ENCODE measurements around the gene CSTPP1.

The CSTPP1 gene

GRCh38 chr11:47164321-47164720 is 227.8 kb downstream of the CSTPP1 start:
- no peak for FAIRE-seq

GRCh38 chr11:47165253-47165840 is 228.8 kb downstream of the CSTPP1 start:
- no peak for FAIRE-seq

- FAIRE-seq, result no peak
Observed at GRCh38 chr11:47166368-47166767, 229.8 kb downstream of the CSTPP1 start.

GRCh38 chr11:47171061-47171838 is 234.7 kb downstream of the CSTPP1 start:
- no peak for FAIRE-seq

- FAIRE-seq, result no peak
Observed at GRCh38 chr11:47171856-47172255, 235.3 kb downstream of the CSTPP1 start.

GRCh38 chr11:47172740-47173336 is 236.3 kb downstream of the CSTPP1 start:
- FAIRE-seq, result no peak

GRCh38 chr11:47175746-47176327 is 239.3 kb downstream of the CSTPP1 start:
- no peak for FAIRE-seq

GRCh38 chr11:47176328-47177228 is 240.0 kb downstream of the CSTPP1 start, which contains the start of gene ARFGAP2:
Gene ARFGAP2 (minus strand): TSS chr11:47176879. CDS start chr11:47176853, 26 bp downstream.
- FAIRE-seq, result no peak

GRCh38 chr11:47177229-47177845 is 240.8 kb downstream of the CSTPP1 start:
- no peak for FAIRE-seq

GRCh38 chr11:47177846-47178245 is 241.3 kb downstream of the CSTPP1 start:
- FAIRE-seq, result no peak

GRCh38 chr11:47178316-47178715 is 241.8 kb downstream of the CSTPP1 start:
- FAIRE-seq, result no peak

- no peak for FAIRE-seq
Observed at GRCh38 chr11:47178737-47179654, 242.4 kb downstream of the CSTPP1 start.

GRCh38 chr11:47179655-47179991 is 243.1 kb downstream of the CSTPP1 start:
- no peak for FAIRE-seq

- FAIRE-seq, result no peak
Observed at GRCh38 chr11:47180006-47180787, 243.6 kb downstream of the CSTPP1 start.

- FAIRE-seq, result no peak
Observed at GRCh38 chr11:47181271-47181670, 244.7 kb downstream of the CSTPP1 start.

GRCh38 chr11:47182380-47182779 is 245.8 kb downstream of the CSTPP1 start:
- no peak for FAIRE-seq

GRCh38 chr11:47183031-47183856 is 246.7 kb downstream of the CSTPP1 start:
- FAIRE-seq, result no peak

GRCh38 chr11:47183969-47184368 is 247.4 kb downstream of the CSTPP1 start:
- no peak for FAIRE-seq

- FAIRE-seq, result no peak
Observed at GRCh38 chr11:47184711-47185304, 248.2 kb downstream of the CSTPP1 start.
